GM12891 (cell line): ENCODE data around the gene LRRC8D.
"Not testable (repeated sequence)": the region's sequence is repeated elsewhere in the genome, so short reads cannot be mapped to it uniquely, and the experiment has no call there.

Experiments
- DNase-seq: peaks from one replicate; pipeline ENCODE4 v3.0.0; 2011; ENCODE audit warnings: low spot score; ENCODE audit not compliant: insufficient read length
- FAIRE-seq: peaks from 2 replicates; lab custom pipeline; 2011; peaks lifted over from hg19 to GRCh38; lab: Jason Lieb, UNC
- PAX5 ChIP-seq: IDR thresholded peaks from 2 replicates; pipeline ENCODE4 v1.6.1; 2011; ENCODE audit warnings: low read length, moderate library complexity, mild to moderate bottlenecking; ENCODE audit not compliant: insufficient read depth, severe bottlenecking
- POLR2A ChIP-seq: IDR thresholded peaks from 2 replicates; pipeline ENCODE4 v1.6.1; 2011; ENCODE audit warnings: low read depth, low read length, control low read depth
- POLR2AphosphoS5 ChIP-seq: IDR thresholded peaks from 2 replicates; pipeline ENCODE4 v1.6.1; 2011; ENCODE audit warnings: low read depth, low read length, control low read depth
- POU2F2 ChIP-seq: IDR thresholded peaks from 2 replicates; pipeline ENCODE4 v1.6.1; 2011; ENCODE audit warnings: low read depth, mild to moderate bottlenecking, control low read depth, low read length, moderate library complexity
- SPI1 ChIP-seq: IDR thresholded peaks from 2 replicates; pipeline ENCODE4 v1.6.1; 2011; ENCODE audit warnings: low read depth, low read length, control low read depth
- TAF1 ChIP-seq: IDR thresholded peaks from 2 replicates; pipeline ENCODE4 v1.6.1; 2011; ENCODE audit warnings: low read depth, low read length, control low read depth

The LRRC8D gene

GRCh38 chr1:89791064-89791726 is 29.6 kb upstream of the LRRC8D start:
- FAIRE-seq (no peak), DNase-seq (no peak)
- TF ChIP-seq POU2F2 (no peak), POLR2AphosphoS5 (no peak), SPI1 (no peak), TAF1 (no peak), PAX5 (no peak), POLR2A (no peak)

- FAIRE-seq (no peak), DNase-seq (no peak)
- TF ChIP-seq PAX5 (no peak), POU2F2 (no peak), POLR2A (no peak), SPI1 (no peak), POLR2AphosphoS5 (no peak), TAF1 (no peak)
Observed at GRCh38 chr1:89794406-89794805, 26.4 kb upstream of the LRRC8D start.

GRCh38 chr1:89795571-89795970 is 25.3 kb upstream of the LRRC8D start:
- not testable (repeated sequence) for FAIRE-seq, DNase-seq

GRCh38 chr1:89797876-89798275 is 23.0 kb upstream of the LRRC8D start:
- DNase-seq, FAIRE-seq: not testable (repeated sequence)

GRCh38 chr1:89799495-89799894 is 21.3 kb upstream of the LRRC8D start:
- DNase-seq (no peak), FAIRE-seq (no peak)
- TF ChIP-seq TAF1 = no peak
- no peak for TF ChIP-seq PAX5
- no peak for TF ChIP-seq POLR2A
- TF ChIP-seq POU2F2 = no peak
- TF ChIP-seq POLR2AphosphoS5 = no peak
- no peak for TF ChIP-seq SPI1

- TF ChIP-seq PAX5 = no peak
- peak; percentile 69 for TF ChIP-seq SPI1
- FAIRE-seq (peak; percentile 45), DNase-seq (no peak)
Observed at GRCh38 chr1:89800022-89800655, 20.7 kb upstream of the LRRC8D start.

- DNase-seq (no peak), FAIRE-seq (no peak)
- TF ChIP-seq SPI1 (no peak), POLR2A (no peak), TAF1 (no peak), POLR2AphosphoS5 (no peak), POU2F2 (no peak), PAX5 (no peak)
Observed at GRCh38 chr1:89800718-89801117, 20.1 kb upstream of the LRRC8D start.

- DNase-seq (no peak), FAIRE-seq (no peak)
- TF ChIP-seq PAX5 = no peak
- no peak for TF ChIP-seq POLR2AphosphoS5
- no peak for TF ChIP-seq TAF1
- TF ChIP-seq POLR2A = no peak
- TF ChIP-seq SPI1 = no peak
- TF ChIP-seq POU2F2 = no peak
Observed at GRCh38 chr1:89802051-89802450, 18.8 kb upstream of the LRRC8D start.

GRCh38 chr1:89802841-89803240 is 18.0 kb upstream of the LRRC8D start:
- FAIRE-seq = no peak
- no peak for DNase-seq
- TF ChIP-seq TAF1 (no peak), PAX5 (no peak), POLR2AphosphoS5 (no peak), SPI1 (no peak), POLR2A (no peak), POU2F2 (no peak)

- TF ChIP-seq SPI1 = peak; percentile 65
- no peak for TF ChIP-seq POLR2AphosphoS5
- no peak for DNase-seq
- peak; percentile 89 for FAIRE-seq
Observed at GRCh38 chr1:89804642-89805237, 16.1 kb upstream of the LRRC8D start.

- no peak for TF ChIP-seq SPI1
- no peak for TF ChIP-seq PAX5
- TF ChIP-seq POLR2A = no peak
- no peak for TF ChIP-seq POLR2AphosphoS5
- TF ChIP-seq TAF1 = no peak
- no peak for DNase-seq
- FAIRE-seq = no peak
Observed at GRCh38 chr1:89806616-89807015, 14.2 kb upstream of the LRRC8D start.
